ENCODE results near the gene PLPPR1. TPM values are rescaled to one million over a fixed set of nuclear protein-coding genes. Genes with fewer than 3 reads are reported as not detected.

Gene PLPPR1
- total and polyA plus RNA-seq, 2 of the 13 experiments (the other 11 are each of a cell fraction or from before 2014, with no cell fraction given), result 16.0 to 84.7 TPM

DNA sequence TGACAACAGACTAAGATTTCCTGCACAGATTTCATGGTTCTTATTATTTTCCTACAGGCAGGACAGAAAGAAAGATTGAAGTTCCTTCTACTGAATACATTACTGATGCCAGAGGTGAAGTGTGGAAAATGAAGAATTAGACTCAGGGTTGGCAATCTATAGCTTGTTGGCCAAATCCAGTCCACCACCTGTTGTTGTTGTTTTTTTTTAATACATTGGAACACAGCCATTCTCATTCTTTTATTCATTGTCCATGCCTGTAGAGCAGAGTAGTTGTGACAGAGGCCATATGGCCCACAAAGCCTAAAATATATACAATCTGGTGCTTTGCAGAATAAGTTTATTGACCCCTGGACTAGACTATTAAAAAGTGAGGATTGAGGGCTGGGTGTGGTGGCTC, 5.8 kb upstream of the PLPPR1 start:
- DNase-seq (ENCODE audit: low spot score), result no peak
- H3K36me3 ChIP-seq (replicated peaks in 1 of 2; ENCODE audit: control insufficient read depth in 1 of 2, insufficient read depth in 2 of 2, low read length in 2 of 2), result no peaks in the 10 kb centered on the region
- H3K9me3 ChIP-seq (ENCODE audit: low read length), result no peaks in the 10 kb centered on the region
- no peak overlapping the region for H3K27ac ChIP-seq (ENCODE audit: extremely low read length, insufficient read depth, low read length)
- ChIA-PET POLR2A (no interaction called here), CTCF (ENCODE audit: low intra/inter-chr PET ratio, low total read pairs) (no interaction called here)
- TF ChIP-seq, protein P1, sequence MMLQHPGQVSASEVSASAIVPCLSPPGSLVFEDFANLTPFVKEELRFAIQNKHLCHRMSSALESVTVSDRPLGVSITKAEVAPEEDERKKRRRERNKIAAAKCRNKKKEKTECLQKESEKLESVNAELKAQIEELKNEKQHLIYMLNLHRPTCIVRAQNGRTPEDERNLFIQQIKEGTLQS (CRISPR knock-in tag; IDR thresholded peaks at IDR 0.05), result no peak
- no peak for TF ChIP-seq SIN3B (IDR thresholded peaks at IDR 0.05; ENCODE audit: low read length)
- no peak for TF ChIP-seq ZMYM4 (CRISPR knock-in tag; IDR thresholded peaks at IDR 0.05)
- no peak for TF ChIP-seq TOE1 (CRISPR knock-in tag; IDR thresholded peaks at IDR 0.05)
- TF ChIP-seq, protein P2, sequence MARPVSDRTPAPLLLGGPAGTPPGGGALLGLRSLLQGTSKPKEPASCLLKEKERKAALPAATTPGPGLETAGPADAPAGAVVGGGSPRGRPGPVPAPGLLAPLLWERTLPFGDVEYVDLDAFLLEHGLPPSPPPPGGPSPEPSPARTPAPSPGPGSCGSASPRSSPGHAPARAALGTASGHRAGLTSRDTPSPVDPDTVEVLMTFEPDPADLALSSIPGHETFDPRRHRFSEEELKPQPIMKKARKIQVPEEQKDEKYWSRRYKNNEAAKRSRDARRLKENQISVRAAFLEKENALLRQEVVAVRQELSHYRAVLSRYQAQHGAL (CRISPR knock-in tag; IDR thresholded peaks at IDR 0.05; ENCODE audit: not compliant biosample characterization), result no peak
- peaks cover 13% of the 10 kb centered on the region for H3K4me1 ChIP-seq (ENCODE audit: insufficient read depth, low read length)
- no TSS peak for BruUV-seq (replicated peaks)
- in situ Hi-C loops (cut with HindIII; ENCODE audit: extremely low pct_ligation_motif_present, low pct_unique_long_range_greater_than_20kb) (no loop called here), intact Hi-C loops (cut with micrococcal nuclease; ENCODE audit: unreplicated experiment) (no loop called here)
- FAIRE-seq, result no peak
- peaks cover 0 to 4% of the 10 kb centered on the region in 2 experiments; a peak in 1 of 5 replicates for H3K27me3 ChIP-seq (ENCODE audit: control insufficient read depth in 1 of 2, insufficient read depth in 2 of 2, low read length in 2 of 2)
- no peak overlapping the region for H3K4me2 ChIP-seq (ENCODE audit: low read depth, low read length)
- H3K4me3 ChIP-seq (replicated peaks in 1 of 3; ENCODE audit: insufficient read depth in 1 of 3, low read depth in 2 of 3, low read length in 3 of 3), result no peak overlapping the region
- H3K9ac ChIP-seq (ENCODE audit: insufficient read depth, low read depth, low read length), result no peak overlapping the region
- ATAC-seq, result no peak
- H3K79me2 ChIP-seq (ENCODE audit: insufficient read depth, low read length), result no peaks in the 10 kb centered on the region
- H2AFZ ChIP-seq (ENCODE audit: low read length), result no peak overlapping the region
- H4K20me1 ChIP-seq (ENCODE audit: insufficient read depth, low read length), result no peaks in the 10 kb centered on the region

DNA sequence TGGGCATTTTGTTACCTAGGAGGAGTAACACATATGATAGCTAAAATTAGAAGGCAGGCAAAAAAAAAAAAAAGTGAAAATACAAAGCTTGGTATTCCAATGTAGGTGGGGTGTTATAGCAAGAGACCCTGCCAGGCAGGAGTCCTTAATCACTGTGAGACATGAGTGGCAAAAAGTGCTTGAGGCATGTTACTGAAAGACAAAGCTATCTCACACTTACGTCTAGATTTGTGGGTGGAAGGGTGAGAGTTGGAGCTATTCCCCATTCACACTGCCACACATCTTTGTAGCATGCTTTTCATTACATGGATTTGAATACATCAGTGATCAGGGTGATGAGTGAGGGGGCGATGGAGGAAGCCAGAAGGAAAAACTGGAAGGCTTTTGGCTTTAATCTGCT, 2.6 kb upstream of the PLPPR1 start:
- no peaks in the 10 kb centered on the region for H3K9me3 ChIP-seq (ENCODE audit: low read length)
- intact Hi-C loops (cut with micrococcal nuclease; ENCODE audit: unreplicated experiment), result loop anchor here (5.0 kb wide), 1 partner anchor 91 kb away; no protein-coding TSS in a partner anchor
- no peak for FAIRE-seq
- 96% methylated on average over 2 of the region's 2 CpGs for whole genome bisulfite sequencing (ENCODE audit: low lambda C conversion rate)
- H3K9ac ChIP-seq (ENCODE audit: insufficient read depth, low read depth, low read length), result no peak overlapping the region
- H3K27ac ChIP-seq (ENCODE audit: extremely low read length, insufficient read depth, low read length), result no peak overlapping the region
- no TSS peak for BruUV-seq (replicated peaks)
- no peaks in the 10 kb centered on the region for H3K36me3 ChIP-seq (replicated peaks in 1 of 2; ENCODE audit: control insufficient read depth in 1 of 2, insufficient read depth in 2 of 2, low read length in 2 of 2)
- no peak overlapping the region for H3K4me3 ChIP-seq (replicated peaks in 1 of 3; ENCODE audit: insufficient read depth in 1 of 3, low read depth in 2 of 3, low read length in 3 of 3)
- no peak for DNase-seq (ENCODE audit: low spot score)
- H2AFZ ChIP-seq (ENCODE audit: low read length), result no peak overlapping the region
- in situ Hi-C loops (cut with HindIII; ENCODE audit: extremely low pct_ligation_motif_present, low pct_unique_long_range_greater_than_20kb), result no loop called here
- no peaks in the 10 kb centered on the region for H3K79me2 ChIP-seq (ENCODE audit: insufficient read depth, low read length)
- POLR2A ChIA-PET, result no interaction called here
- H3K27me3 ChIP-seq (ENCODE audit: control insufficient read depth in 1 of 2, insufficient read depth in 2 of 2, low read length in 2 of 2), result peaks cover 2 to 8% of the 10 kb centered on the region in 2 experiments; a peak in 3 of 5 replicates
- CTCF ChIA-PET (ENCODE audit: low intra/inter-chr PET ratio, low total read pairs), result no interaction called here
- no peaks in the 10 kb centered on the region for H4K20me1 ChIP-seq (ENCODE audit: insufficient read depth, low read length)
- H3K4me2 ChIP-seq (ENCODE audit: low read depth, low read length), result no peak overlapping the region
- no peak for ATAC-seq
- H3K4me1 ChIP-seq (ENCODE audit: insufficient read depth, low read length), result peaks cover 35% of the 10 kb centered on the region
- no peak for TF ChIP-seq SP1 (IDR thresholded peaks at IDR 0.05)
- TF ChIP-seq SP1 (CRISPR knock-in tag; IDR thresholded peaks at IDR 0.05), result no peak
- TF ChIP-seq MAF1 (CRISPR knock-in tag; IDR thresholded peaks at IDR 0.05; ENCODE audit: borderline replicate concordance), result no peak
- no peak for TF ChIP-seq ZNF230 (CRISPR knock-in tag; IDR thresholded peaks at IDR 0.05)
- TF ChIP-seq CAMTA2 (CRISPR knock-in tag; IDR thresholded peaks at IDR 0.05; ENCODE audit: borderline replicate concordance), result no peak
- TF ChIP-seq, protein P3, sequence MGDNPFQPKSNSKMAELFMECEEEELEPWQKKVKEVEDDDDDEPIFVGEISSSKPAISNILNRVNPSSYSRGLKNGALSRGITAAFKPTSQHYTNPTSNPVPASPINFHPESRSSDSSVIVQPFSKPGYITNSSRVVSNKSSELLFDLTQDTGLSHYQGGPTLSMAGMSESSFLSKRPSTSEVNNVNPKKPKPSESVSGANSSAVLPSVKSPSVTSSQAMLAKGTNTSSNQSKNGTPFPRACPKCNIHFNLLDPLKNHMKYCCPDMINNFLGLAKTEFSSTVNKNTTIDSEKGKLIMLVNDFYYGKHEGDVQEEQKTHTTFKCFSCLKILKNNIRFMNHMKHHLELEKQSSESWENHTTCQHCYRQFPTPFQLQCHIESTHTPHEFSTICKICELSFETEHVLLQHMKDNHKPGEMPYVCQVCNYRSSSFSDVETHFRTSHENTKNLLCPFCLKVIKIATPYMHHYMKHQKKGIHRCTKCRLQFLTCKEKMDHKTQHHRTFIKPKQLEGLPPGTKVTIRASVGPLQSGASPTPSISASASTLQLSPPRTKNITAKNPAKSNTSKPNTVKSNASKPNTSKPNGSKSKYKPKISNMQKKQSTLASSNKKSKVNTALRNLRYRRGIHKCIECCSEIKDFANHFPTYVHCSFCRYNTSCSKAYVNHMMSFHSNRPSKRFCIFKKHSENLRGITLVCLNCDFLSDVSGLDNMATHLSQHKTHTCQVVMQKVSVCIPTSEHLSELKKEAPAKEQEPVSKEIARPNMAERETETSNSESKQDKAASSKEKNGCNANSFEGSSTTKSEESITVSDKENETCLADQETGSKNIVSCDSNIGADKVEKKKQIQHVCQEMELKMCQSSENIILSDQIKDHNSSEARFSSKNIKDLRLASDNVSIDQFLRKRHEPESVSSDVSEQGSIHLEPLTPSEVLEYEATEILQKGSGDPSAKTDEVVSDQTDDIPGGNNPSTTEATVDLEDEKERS (CRISPR knock-in tag; IDR thresholded peaks at IDR 0.05), result no peak
- TF ChIP-seq TP53 (CRISPR knock-in tag; conservative IDR thresholded peaks at IDR 0.05), result no peak
- TF ChIP-seq, protein P4, sequence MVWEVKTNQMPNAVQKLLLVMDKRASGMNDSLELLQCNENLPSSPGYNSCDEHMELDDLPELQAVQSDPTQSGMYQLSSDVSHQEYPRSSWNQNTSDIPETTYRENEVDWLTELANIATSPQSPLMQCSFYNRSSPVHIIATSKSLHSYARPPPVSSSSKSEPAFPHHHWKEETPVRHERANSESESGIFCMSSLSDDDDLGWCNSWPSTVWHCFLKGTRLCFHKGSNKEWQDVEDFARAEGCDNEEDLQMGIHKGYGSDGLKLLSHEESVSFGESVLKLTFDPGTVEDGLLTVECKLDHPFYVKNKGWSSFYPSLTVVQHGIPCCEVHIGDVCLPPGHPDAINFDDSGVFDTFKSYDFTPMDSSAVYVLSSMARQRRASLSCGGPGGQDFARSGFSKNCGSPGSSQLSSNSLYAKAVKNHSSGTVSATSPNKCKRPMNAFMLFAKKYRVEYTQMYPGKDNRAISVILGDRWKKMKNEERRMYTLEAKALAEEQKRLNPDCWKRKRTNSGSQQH (CRISPR knock-in tag; IDR thresholded peaks at IDR 0.05; ENCODE audit: low read depth), result no peak
- TF ChIP-seq FOSL1 (CRISPR knock-in tag; IDR thresholded peaks at IDR 0.05; ENCODE audit: borderline replicate concordance), result no peak
- TF ChIP-seq TAF1 (CRISPR knock-in tag; IDR thresholded peaks at IDR 0.05), result no peak
